CD4-positive, alpha-beta T cell treated with Interleukin-21 for 1 hour (primary cell): Measurements from ENCODE around the gene UBR7.
"Not testable (repeated sequence)": the region's sequence is repeated elsewhere in the genome, so short reads cannot be mapped to it uniquely, and the experiment has no call there.

Experiments
- DNase-seq: peaks from one replicate; pipeline ENCODE4 v3.0.0-alpha.2; 2020

UBR7 gene

DNA sequence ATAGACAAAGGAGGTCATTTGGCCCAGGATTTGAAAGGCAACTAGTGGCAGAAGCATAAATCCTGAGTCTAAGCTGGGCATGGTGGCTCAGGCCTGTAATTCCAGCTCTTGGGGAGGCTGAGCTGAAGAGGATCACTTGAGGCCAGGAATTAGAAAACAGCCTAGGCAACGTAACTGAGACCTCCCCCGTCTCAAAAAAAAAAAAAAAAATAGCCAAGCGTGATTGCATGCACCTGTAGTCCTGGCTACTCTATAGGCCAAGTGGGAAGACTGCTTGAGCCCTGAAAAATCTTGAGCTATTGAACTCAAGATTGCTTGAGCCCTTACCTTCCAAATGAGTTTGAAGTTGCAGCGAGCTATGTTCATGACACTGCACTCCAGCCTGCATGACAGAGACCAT lies 8.0 kb upstream of the UBR7 start:
- DNase-seq: no peak

DNA sequence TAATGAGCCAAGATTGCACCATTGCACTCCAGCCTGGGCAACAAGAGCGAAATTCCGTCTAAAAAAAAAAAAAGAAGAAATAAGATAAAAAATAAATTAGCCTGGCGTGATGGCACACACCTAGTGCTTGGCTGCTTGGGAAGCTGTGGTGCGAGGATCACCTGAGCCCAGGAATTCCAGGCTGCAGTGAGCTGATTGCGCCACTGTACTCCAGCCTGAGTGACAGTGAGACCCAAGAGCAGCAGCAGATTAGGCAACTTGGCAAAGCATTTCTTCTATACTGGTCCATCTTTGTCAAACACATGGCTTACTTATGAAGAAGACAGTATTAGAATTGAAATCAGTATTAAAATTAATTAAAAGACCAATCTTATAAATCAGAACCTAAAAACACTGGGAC lies 6.5 kb upstream of the UBR7 start:
- no peak for DNase-seq

DNA sequence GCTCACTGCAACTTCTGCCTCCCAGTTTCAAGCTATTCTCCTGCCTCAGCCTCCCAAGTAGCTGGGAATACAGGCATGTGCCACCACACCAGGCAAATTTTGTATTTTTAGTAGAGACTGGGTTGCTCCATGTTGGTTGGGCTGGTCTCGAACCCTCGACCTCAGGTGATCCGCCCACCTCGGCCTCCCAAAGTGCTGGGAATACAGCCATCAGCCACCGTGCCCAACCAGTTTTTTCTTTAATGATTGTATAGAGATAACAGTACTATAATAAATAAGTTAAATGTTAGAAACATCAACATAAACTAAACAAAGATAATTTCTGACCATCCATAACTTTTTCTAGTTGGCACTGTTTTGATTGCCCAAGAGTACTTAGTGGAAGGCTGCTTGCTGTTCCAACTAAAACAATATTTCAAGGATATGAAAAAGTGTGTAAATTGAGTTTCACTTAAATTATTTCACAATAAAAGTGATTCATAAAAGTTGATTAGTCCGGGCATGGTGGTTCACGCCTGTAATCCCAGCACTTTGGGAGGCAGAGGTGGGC lies 5.8 kb upstream of the UBR7 start:
- no peak for DNase-seq

DNA sequence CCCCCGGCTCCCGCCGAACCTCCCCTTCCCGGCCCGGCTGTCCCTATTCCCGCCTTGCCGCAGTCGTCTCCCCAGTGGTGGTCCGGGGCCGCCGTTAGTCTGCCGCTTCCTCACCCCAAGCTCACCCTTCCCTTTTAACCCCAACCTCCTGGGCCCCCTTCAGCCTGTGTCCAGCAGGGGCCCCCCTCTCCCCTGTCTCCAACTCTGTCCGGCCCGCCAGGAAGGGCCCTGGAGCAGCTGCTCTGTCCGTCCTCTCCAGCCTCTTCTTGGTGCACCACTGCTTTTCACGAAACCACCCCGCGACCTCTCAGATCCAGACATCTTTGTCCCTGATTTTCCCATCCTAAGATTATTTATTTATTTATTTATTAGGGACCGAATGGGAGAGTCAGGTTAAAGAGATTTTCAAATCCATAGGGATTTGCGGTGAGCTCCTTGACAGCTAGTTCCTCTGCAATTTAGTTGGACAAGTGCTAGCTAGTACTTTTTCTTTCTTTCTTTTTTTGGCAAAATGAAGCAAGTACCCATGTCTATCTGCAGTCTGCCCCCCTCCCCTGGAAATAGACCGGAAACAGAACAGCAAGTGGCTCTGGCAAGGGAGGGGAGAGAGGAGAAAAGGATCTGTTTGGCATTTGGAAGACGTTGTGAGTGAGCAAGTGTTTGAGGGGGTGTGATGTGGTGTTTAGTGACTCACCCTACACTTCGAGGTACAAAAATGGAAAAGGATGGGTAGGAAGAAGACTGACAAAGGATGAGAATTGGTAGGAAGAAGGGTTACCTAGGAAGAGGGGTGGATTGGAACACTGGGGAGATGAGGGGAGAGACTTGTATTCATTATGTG lies 632 bp downstream of the UBR7 start:
- DNase-seq: peak; percentile 17

DNA sequence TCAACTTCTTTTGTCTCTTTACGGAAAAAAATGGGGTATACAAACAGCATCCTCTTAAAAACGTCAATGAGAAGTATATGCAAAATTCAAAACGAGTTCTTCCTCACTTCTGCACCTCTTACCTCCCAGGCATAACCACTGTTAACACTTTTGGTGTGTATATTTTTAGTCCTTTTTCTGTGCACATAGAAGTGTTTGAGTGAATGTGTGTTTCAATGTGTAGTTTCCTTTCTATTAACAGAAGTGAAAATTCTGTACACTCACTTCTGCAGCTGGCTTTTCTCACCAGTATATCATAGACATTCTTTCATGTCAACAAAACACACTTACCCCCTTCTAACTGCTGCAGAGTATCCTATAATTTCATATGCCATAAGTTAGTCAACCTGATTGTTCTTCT lies 5.4 kb downstream of the UBR7 start:
- no peak for DNase-seq

DNA sequence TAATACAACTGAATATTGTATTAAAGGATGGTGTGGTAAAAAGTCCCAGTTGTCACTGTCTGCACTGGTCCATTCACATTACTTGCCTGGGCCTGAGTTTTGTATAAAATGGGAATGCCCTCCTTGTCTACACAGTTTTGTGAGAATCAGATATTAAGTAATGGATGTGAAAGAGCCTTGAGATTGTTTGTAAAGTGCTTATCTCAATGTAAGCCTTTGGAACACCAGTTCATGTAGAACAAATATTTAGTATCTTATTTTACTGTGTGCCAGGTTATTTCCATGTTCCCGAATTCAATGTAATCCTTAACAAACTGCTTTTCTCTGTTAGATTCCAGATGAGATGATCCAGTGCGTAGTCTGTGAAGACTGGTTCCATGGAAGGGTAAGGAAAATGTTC lies 7.5 kb downstream of the UBR7 start:
- no peak for DNase-seq

DNA sequence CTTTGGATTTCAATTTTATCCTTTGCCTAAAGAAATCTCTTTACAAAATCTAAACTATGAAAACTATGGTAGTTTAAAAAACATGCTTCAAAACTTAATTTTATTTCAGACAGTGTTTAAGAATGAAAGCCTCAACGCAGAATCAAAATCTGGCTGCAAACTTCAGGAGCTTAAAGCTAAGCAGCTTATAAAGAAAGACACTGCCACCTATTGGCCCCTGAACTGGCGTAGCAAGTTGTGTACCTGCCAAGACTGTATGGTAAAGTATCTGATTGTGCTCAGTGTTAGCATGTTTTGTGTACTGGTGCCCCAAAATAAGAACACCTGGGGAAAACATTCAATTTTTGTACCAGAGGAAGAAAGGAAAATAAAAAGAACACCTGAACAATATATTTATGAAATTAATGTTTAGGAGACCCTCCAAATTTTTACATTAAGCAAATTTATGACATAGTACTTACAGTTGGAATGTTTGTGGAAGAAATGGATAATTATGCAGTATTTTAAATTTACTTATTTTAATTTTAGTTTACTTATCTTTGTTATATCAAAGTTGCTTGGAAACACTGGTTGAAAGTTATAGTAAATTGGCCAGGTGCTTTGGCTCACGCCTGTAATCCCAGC lies 12.2 kb downstream of the UBR7 start:
- DNase-seq: peak; percentile 72

DNA sequence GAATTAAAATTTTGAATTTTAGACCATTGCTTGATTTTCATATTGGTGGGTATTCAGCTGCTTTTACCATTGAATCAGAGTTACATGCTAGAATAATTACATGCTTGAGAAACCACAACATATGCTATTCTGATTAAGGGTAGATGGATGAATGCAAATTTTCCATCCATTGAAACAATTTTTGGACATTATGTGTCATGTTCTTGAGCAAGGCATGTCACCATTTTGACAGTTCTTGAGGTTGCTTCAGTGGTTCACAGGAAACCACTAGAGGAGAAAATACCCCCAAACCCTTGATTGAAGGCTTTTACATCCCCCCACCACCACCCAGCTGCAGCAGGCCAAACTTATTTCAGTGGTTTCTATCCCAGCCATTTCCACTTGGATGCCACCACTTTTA lies 13.5 kb downstream of the UBR7 start:
- DNase-seq: no peak

DNA sequence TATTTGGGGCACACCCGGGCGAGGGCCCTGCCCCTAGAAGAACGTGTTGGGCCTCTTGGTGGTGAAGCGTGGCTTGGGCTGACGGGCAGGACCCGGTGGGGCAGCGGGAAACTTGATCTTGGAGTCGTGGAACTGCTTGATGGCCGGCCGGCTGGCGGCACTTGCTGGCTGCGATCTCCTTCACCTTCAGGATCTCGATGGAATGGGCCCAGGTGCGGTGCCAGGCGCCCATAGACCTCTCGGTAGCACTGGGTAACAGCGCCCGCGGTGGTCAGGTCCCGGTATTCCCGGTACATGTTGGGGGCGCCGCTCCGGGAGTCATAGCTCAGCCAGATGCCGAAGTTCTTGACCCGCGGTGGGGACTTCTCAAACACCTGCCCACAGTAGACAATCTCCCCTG lies 16.5 kb downstream of the UBR7 start:
- no peak for DNase-seq

DNA sequence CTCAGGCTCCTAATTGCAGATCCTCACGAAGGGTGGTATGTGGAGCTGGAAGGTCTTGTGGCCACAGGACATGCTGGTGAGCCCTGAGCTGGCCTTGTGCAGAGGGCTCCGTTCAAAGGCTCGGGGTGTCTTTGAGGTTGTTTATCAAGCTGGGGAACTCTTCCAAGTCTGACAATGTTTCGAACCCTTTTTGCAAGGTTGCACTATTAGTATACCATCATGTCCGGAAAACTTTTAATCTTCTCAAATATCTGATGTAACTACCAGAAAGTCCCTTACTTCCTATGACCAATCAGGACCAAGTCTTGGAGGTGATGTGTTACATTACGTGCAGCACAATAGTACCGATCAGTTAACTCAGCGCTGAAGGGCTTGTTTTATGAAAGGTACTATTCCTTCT lies 21.5 kb downstream of the UBR7 start:
- DNase-seq: no peak

DNA sequence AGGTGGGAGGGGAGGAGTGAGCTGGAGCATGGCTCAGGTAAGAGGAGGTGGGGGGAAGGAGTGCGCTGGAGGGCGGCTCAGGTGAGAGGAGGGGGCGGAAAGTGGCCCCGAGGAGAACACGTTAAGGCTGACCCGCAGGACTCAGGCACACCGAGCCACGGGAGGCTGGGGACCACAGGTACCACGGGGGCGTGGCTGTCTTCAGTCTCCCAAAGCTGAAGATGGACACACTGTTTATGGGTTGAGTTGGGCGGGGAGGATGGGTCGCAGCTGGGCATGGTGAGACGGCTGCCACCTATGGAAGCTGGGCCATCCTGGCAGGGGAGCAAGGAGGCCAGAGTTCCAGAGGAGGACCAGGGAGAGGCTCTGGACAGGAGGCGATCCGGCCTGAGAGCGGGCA lies 23.5 kb downstream of the UBR7 start:
- DNase-seq: no peak

DNA sequence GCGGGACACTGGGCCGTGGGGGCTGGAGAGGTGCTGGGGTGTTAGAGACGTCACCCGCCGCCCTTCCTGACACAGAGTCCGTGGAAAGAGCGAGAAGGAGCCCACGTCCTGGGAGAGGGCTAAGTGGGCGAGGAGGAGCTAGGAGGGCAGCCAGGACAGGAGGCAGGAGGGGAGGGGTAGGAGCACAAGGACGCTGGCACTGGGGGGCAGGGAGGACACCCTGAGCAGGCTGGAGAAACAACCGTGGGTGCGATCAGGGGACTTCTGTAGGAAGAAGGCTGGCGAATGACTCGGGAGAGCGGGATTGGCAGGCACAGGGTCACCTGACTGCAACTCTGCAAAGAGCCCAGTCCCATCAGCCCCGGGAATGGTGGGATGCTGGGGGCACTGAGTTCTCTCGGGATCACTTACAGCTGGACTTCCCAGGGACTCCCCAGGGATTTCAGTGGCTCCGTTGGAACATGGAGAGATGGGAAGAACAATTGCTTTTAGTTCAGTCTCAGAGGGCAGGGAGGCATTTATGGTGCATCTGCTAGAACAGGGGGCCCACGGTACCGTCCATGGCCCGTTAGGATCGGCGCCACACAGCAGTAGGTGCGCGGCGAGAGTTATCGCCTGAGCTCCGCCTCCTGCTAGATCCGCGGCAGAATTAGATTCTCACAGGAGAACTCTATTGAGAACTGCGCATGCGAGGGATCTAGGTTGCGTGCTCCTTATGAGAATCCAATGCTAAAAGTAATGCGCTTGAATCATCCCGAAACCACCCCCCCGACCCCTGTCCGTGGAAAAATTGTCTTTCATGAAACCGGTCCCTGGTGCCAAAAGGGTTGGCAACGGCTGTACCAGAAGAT lies 24.3 kb downstream of the UBR7 start:
- no peak for DNase-seq

DNA sequence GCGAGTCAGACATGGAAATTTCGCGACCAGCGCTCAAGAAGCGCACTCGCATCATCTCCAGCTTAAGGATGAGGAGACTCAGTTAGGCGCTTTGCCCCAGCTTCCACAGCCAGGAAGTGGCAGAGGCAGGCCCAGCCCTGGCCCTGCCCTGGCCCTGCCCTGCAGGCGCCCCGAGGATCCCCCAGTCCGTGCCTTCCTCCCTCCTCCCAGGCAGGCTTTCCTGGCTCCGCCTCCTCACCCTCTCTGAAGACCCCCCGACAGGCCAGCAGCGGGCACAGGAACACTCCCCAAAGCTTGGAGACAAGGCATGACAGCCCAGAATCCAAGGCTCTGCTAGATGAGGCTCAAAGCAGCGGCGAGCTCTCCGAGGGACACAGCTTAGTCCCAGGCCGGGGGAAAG lies 25.1 kb downstream of the UBR7 start:
- DNase-seq: no peak

DNA sequence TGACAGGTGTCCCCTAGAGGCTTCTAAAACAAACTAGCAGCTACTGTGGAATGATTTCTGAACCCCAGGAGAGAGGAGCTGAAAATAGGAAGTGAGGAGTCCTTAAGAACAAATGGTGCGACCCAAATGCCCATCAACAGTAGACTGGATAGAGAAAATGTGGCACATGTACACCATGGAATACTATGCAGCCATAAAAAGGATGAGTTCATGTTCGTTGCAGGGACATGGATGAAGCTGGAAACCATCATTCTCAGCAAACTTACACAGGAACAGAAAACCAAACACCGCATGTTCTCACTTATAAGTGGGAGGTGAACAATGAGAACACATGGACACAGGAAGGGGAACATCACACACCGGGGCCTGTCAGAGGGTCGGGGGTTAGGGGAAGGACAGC lies 26.0 kb downstream of the UBR7 start:
- not testable (repeated sequence) for DNase-seq

DNA sequence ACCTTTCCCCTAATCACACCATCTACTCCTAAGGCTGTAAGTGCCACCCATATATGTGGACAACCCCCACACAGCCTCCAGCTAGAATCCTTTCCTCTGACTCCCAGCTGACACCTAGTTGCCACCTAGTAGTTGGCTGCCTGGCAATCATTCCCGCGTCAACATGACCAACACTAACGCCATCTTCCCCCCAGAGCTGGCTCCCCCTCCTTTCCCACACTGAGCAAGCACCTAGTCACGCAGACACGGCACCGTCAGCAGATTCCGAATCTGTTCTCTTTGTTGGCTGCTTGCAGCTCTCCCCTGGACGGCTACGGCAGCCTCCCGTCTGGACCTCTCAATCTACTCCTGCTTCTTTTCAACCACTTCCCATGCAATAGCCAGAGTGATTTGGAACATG lies 27.7 kb downstream of the UBR7 start:
- no peak for DNase-seq

DNA sequence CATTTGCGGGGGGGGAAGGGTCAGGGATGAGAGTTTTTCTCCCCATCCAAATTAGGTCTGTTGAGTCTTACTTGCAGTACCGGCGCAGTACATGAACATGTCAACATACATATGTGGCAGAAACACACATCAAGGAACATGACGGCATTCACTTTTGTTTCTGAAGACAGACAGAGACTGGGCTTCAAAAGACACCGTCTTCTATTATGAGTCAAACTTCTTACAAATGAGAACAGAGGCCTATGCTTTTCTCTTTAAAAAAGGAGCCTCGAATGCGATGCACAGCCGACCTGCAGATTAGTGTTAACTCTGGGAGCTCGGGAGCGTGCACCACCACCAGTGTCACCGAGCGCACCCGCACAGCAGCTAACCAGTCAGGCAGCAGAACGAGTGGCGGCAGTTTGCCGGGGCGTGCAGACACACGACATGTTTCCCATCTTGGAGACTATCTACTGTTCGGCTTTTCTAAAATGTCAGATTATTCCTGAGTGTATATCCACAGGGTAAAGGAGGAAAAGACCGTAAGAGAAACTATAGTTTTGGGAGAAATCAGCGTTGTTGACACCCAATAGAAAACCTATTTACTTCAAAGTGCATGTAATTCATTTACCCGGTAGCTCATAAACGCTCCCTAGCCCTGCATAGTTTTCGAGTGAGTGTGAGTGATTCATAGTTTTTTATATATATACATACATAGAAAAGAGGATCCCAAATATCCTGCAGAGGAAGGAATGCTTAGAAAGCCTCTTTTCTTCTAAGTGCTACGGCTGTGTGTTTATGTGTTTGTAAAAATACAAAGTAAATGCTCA lies 33.0 kb downstream of the UBR7 start:
- DNase-seq: no peak

DNA sequence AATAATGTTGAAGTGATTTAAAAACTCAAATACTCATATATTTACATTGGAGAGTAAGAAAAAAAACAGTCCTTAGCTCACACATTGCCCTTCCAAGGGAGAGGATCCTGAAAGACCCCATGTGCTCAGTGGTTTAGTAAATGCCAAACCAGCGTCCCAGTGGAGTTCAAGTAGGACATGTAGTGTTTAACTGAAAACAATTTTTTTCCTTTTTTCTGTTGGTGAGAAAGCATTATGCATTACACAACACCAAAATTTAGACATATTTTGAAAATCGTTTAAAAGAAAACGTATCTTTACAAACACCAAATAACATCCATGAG lies 33.6 kb downstream of the UBR7 start:
- no peak for DNase-seq

DNA sequence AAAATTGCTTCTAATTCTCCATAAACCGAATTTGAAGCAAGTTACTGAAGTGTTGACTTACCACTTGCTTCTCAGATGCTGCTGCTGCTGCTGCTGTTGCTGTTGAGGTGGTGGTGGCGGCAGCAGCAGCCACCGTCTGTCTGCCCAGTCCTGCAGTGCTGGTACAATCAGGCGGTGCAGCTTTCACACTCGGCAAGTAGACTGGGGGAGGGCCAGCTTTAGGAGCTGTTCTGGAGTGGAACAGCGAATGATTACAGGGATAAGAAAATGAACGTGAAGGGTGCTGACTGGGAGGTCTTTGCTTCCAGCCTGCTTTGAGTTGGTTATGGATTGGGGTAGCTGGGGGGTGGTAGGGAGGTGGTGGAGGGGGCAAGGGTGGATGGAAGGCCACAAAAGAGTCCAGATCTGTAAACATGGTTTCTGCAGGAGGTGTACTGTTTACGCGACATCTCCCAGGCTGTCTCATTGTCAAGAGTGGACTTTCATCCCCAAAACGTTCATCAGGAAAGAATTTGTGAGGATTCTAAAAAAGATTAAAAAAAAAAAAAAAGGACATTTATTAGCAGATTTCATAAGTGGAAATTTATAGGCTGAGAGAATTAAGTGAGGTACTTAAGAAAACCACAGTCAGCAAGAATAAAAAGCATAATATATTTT lies 38.8 kb downstream of the UBR7 start:
- no peak for DNase-seq

DNA sequence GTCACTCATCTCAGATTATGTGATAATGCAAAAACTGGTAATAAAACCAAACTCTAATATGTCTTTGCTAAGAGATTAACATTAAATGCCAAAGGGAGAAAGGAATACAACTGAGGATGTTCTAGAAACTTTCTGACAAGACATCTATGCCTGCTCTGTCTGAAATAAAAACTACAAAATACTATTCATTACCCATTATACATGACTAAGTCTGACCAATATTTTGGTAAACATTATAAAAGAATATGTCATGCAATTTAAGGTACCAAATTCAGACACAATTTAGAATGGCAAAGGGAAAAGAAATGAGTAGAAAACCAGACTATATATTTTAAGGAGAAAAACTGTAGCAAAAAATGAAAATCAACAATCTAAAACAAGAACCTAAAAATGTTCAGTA lies 39.5 kb downstream of the UBR7 start:
- no peak for DNase-seq

DNA sequence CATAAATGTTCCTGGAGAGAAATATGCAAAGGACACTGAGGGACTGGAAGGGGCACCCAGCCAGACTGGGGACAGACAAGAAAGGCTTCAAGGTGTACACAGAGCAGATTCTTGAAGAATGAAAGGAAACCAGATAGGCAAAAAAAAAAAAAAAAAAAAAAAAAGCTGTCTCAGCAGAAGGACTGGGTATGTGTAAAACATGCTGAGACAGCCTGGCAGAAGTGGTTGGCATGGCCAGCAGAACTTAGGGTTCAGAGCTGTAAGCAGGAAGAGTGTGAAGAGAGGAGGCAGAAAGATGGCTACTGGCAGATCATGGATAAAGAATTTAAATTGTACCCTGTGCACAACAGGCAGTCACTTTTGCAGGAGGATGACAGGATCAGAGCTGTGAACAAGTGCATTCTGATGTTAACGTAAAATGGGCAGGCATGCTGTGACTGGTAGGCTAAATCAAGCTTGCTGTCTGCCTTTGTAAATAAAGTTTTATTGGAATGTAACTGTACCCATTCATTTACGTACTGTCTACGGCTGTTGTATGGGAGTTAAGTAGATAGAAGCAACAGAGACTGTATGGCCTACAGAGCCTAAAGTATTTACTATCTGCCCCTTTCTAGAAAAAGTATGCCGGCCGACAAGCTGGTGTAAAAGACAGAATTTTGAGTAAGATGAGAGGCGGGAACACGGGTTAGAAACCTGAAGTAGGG lies 42.2 kb downstream of the UBR7 start:
- no peak for DNase-seq

DNA sequence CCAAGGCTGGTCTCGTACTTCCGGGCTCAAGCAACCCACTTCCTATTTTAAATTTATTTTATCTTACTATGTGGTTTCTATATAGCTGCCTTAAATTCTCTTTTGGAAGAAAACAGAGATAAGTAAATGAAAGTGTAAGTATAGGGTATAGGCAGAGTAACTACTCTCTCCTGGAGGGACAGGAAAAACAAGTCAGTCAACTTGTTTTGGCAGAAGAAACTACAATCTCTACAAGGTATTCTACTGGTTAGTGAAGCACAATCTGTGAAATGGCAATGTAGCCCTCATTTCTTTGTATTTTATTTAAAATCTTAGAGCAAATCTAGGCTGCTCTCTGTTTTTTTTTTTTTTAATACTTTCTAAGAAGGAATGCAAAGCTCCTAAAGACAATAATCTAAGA lies 55.4 kb downstream of the UBR7 start:
- no peak for DNase-seq

DNA sequence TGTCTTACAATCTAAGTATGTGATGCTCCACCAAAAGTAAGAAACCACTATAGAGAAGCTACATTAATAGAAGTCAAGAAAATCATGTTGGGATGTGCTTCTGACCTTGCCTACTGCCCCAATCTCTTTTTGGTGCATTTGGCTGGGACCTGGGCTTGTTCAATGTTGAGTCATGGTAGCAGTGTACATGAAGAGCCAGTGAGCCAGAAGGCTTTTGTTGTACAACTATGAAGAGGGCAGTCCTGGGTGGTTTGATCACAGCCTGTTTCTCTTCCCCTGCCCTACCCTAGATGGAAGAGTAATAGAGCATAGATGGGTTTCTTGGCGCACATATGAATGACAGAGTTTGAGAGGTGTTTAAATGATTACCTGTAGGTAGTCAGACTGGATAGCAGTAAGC lies 56.4 kb downstream of the UBR7 start:
- DNase-seq: no peak
